ENCODE results near the gene SLC25A10.

The SLC25A10 gene

DNA sequence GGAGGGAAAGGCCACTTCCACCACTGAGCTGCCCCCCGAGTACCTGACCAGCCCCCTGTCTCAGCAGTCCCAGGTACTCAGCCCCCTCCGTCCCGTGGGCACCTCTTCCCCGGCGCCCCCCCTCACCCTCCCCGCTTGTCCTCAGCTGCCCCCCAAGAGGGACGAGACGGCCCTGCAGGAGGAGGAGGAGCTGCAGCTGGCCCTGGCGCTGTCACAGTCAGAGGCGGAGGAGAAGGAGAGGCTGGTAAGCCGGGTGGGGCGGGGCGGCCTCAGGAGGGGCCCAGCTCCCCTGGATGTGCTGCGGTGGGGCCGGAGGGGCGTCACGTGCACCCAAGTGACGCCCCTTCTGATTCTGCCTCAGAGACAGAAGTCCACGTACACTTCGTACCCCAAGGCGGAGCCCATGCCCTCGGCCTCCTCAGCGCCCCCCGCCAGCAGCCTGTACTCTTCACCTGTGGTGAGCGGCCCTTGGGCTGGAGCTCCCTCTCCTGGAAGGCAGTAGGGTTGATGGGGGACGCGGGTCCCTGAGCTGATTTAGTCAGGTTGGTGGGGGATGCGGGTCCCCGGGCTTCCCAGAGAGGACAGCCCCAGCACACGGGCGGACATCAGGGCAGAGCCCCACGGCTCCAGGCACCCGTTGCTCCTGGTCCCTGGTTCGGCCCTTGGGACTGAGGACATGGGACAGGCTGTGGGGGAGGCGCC, 18.4 kb upstream of the SLC25A10 start:
- TF ChIP-seq RAD21 (IDR thresholded peaks at IDR 0.05; ENCODE audit: low read depth) (peak; percentile 25; the same call in 1 of the 2 replicates), TAF1 (IDR thresholded peaks at IDR 0.05; ENCODE audit: low read depth) (no peak)

DNA sequence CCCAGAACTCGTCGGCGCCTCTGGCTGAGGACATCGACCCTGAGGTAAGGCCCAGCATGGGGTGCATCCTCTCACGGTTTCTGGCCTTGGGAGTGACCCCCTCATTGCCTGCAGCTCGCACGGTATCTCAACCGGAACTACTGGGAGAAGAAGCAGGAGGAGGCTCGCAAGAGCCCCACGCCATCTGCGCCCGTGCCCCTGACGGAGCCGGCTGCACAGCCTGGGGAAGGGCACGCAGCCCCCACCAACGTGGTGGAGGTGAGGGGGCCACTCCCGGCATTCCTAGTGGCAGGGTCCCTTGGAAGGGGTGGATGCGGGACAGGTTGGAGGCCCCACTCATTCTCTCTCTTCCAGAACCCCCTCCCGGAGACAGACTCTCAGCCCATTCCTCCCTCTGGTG, 17.3 kb upstream of the SLC25A10 start:
- TF ChIP-seq TCF12 (IDR thresholded peaks at IDR 0.05; ENCODE audit: low read depth) (no peak), ZBTB7A (IDR thresholded peaks at IDR 0.05; ENCODE audit: low read depth) (no peak), RAD21 (IDR thresholded peaks at IDR 0.05; ENCODE audit: low read depth) (no peak), TAF1 (IDR thresholded peaks at IDR 0.05; ENCODE audit: low read depth) (no peak), NFIC (IDR thresholded peaks at IDR 0.05) (no peak), EP300 (IDR thresholded peaks at IDR 0.05; ENCODE audit: borderline replicate concordance) (no peak), YY1 (IDR thresholded peaks at IDR 0.05; ENCODE audit: low read depth) (no peak)
- TF ChIP-seq, protein P1, sequence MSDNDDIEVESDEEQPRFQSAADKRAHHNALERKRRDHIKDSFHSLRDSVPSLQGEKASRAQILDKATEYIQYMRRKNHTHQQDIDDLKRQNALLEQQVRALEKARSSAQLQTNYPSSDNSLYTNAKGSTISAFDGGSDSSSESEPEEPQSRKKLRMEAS (IDR thresholded peaks at IDR 0.05) = no peak

DNA sequence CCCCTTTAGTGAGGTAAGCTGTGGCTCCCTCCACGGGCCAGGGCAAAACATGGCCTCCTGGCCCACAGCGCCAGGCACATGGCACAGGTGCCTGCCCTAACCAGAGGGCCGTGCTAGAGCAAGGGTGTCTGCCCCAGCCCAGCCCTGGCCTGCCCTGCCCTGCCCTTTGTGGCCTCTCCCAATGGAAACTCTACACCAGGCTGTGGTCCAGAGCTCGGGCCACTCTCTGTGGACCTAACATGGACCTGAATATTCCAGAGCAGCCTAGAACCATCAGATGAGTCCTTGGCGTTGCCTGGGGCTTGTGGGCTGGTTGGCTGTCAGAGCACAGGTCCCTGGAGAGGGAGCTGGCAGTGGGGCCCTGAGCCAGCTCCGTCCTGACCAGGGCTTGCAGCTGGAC, 16.9 kb upstream of the SLC25A10 start:
- TF ChIP-seq, protein P2, sequence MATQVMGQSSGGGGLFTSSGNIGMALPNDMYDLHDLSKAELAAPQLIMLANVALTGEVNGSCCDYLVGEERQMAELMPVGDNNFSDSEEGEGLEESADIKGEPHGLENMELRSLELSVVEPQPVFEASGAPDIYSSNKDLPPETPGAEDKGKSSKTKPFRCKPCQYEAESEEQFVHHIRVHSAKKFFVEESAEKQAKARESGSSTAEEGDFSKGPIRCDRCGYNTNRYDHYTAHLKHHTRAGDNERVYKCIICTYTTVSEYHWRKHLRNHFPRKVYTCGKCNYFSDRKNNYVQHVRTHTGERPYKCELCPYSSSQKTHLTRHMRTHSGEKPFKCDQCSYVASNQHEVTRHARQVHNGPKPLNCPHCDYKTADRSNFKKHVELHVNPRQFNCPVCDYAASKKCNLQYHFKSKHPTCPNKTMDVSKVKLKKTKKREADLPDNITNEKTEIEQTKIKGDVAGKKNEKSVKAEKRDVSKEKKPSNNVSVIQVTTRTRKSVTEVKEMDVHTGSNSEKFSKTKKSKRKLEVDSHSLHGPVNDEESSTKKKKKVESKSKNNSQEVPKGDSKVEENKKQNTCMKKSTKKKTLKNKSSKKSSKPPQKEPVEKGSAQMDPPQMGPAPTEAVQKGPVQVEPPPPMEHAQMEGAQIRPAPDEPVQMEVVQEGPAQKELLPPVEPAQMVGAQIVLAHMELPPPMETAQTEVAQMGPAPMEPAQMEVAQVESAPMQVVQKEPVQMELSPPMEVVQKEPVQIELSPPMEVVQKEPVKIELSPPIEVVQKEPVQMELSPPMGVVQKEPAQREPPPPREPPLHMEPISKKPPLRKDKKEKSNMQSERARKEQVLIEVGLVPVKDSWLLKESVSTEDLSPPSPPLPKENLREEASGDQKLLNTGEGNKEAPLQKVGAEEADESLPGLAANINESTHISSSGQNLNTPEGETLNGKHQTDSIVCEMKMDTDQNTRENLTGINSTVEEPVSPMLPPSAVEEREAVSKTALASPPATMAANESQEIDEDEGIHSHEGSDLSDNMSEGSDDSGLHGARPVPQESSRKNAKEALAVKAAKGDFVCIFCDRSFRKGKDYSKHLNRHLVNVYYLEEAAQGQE (IDR thresholded peaks at IDR 0.05; ENCODE audit: low read depth) = no peak
- TF ChIP-seq ZBTB7A (IDR thresholded peaks at IDR 0.05; ENCODE audit: low read depth) (no peak), TAF1 (IDR thresholded peaks at IDR 0.05; ENCODE audit: low read depth) (no peak), RAD21 (IDR thresholded peaks at IDR 0.05; ENCODE audit: low read depth) (no peak), TEAD4 (IDR thresholded peaks at IDR 0.05) (no peak), FOXM1 (IDR thresholded peaks at IDR 0.05; ENCODE audit: borderline replicate concordance, low read depth) (no peak), CREB1 (IDR thresholded peaks at IDR 0.05; ENCODE audit: low read depth) (no peak), CEBPB (IDR thresholded peaks at IDR 0.05) (no peak)
- TF ChIP-seq, protein P3, sequence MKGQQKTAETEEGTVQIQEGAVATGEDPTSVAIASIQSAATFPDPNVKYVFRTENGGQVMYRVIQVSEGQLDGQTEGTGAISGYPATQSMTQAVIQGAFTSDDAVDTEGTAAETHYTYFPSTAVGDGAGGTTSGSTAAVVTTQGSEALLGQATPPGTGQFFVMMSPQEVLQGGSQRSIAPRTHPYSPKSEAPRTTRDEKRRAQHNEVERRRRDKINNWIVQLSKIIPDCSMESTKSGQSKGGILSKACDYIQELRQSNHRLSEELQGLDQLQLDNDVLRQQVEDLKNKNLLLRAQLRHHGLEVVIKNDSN (IDR thresholded peaks at IDR 0.05) = no peak
- TF ChIP-seq, protein P1 (IDR thresholded peaks at IDR 0.05) = no peak

DNA sequence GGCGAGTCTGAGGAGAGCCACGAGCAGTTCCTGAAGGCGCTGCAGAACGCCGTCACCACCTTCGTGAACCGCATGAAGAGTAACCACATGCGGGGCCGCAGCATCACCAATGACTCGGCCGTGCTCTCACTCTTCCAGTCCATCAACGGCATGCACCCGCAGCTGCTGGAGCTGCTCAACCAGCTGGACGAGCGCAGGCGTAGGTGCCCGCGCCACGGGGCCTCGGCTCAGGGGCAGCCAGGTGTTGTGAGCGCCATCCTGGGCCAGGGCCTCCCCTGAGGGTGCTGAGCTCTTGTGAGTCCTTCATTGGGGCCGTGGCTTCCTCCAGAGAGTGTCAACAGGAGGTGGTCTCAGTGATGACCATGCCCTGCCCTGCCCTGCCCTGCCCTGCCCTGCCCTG, 16.3 kb upstream of the SLC25A10 start:
- TF ChIP-seq TCF12 (IDR thresholded peaks at IDR 0.05; ENCODE audit: low read depth) (no peak), NFIC (IDR thresholded peaks at IDR 0.05) (no peak), CEBPB (IDR thresholded peaks at IDR 0.05) (no peak), RAD21 (IDR thresholded peaks at IDR 0.05; ENCODE audit: low read depth) (no peak), YY1 (IDR thresholded peaks at IDR 0.05; ENCODE audit: low read depth) (no peak), TEAD4 (IDR thresholded peaks at IDR 0.05) (no peak), ZBTB7A (IDR thresholded peaks at IDR 0.05; ENCODE audit: low read depth) (no peak), EP300 (IDR thresholded peaks at IDR 0.05; ENCODE audit: borderline replicate concordance) (no peak), EGR1 (IDR thresholded peaks at IDR 0.05) (no peak), FOXM1 (IDR thresholded peaks at IDR 0.05; ENCODE audit: borderline replicate concordance, low read depth) (no peak), CREB1 (IDR thresholded peaks at IDR 0.05; ENCODE audit: low read depth) (no peak)
- TF ChIP-seq, protein P2 (IDR thresholded peaks at IDR 0.05; ENCODE audit: low read depth) = no peak
- TF ChIP-seq, protein P1 (IDR thresholded peaks at IDR 0.05) = no peak
- TF ChIP-seq, protein P3 (IDR thresholded peaks at IDR 0.05) = no peak

DNA sequence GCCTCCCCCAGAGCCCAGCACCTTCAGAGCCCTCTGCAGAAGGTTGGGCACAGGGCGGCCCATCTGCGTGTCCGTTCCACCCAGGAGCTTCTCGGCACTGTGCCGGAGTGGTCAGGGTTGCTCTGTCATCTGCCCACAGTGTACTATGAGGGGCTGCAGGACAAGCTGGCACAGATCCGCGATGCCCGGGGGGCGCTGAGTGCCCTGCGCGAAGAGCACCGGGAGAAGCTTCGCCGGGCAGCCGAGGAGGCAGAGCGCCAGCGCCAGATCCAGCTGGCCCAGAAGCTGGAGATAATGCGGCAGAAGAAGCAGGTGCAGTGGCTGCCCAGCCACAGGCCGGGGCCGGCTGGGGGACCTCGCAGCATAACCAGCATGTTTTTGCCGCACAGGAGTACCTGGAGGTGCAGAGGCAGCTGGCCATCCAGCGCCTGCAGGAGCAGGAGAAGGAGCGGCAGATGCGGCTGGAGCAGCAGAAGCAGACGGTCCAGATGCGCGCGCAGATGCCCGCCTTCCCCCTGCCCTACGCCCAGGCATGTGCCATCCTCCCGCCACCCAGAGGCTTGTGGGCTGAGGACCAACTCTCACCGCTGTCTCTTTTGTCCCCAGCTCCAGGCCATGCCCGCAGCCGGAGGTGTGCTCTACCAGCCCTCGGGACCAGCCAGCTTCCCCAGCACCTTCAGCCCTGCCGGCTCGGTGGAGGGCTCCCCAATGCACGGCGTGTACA, 15.7 kb upstream of the SLC25A10 start:
- TF ChIP-seq, protein P1 (IDR thresholded peaks at IDR 0.05) = no peak
- TF ChIP-seq EP300 (IDR thresholded peaks at IDR 0.05; ENCODE audit: borderline replicate concordance) = no peak
- TF ChIP-seq, protein P2 (IDR thresholded peaks at IDR 0.05; ENCODE audit: low read depth) = no peak
- TF ChIP-seq CEBPB (IDR thresholded peaks at IDR 0.05) = no peak
- TF ChIP-seq RAD21 (IDR thresholded peaks at IDR 0.05; ENCODE audit: low read depth) = no peak
- TF ChIP-seq FOXM1 (IDR thresholded peaks at IDR 0.05; ENCODE audit: borderline replicate concordance, low read depth) = no peak
- no peak for TF ChIP-seq ZBTB7A (IDR thresholded peaks at IDR 0.05; ENCODE audit: low read depth)
- TF ChIP-seq TAF1 (IDR thresholded peaks at IDR 0.05; ENCODE audit: low read depth) = no peak
- no peak for TF ChIP-seq YY1 (IDR thresholded peaks at IDR 0.05; ENCODE audit: low read depth)
- TF ChIP-seq TCF12 (IDR thresholded peaks at IDR 0.05; ENCODE audit: low read depth) = no peak
- TF ChIP-seq, protein P3 (IDR thresholded peaks at IDR 0.05) = no peak
- TF ChIP-seq TEAD4 (IDR thresholded peaks at IDR 0.05) = no peak
- TF ChIP-seq EGR1 (IDR thresholded peaks at IDR 0.05) = no peak
- no peak for TF ChIP-seq NFIC (IDR thresholded peaks at IDR 0.05)
- TF ChIP-seq CREB1 (IDR thresholded peaks at IDR 0.05; ENCODE audit: low read depth) = no peak

All from Ishikawa (cell line).